Activated CD4-positive, alpha-beta T cell treated with anti-CD3 and anti-CD28 coated beads, Interleukin-2, amount 10 ng/mL, durations not matched to agents 7 days and 5 days (primary cell): ENCODE data around the gene SNAI1. TPM values are rescaled to one million over a fixed set of nuclear protein-coding genes. Genes with fewer than 3 reads are reported as not detected.

Source experiments
- total RNA-seq, 2 experiments: library from RNA; stranded (reverse); gene quantifications; one replicate each; pipeline ENCODE4 v1.2.3, GENCODE V29; 2021

Gene SNAI1
- total RNA-seq, 2 experiments from 2014 or later: 0.15 TPM; not detected in 1

Other genes starting within 250 kb of the SNAI1 start
- gene SLC9A8, start 170.2 kb upstream of the SNAI1 start, total RNA-seq: 10 to 100 TPM; 21.4 to 23.1 TPM
- 1 to 10 TPM; 7.4 to 8.2 TPM for gene SPATA2, start 67.5 kb upstream of the SNAI1 start, total RNA-seq
- 10 to 100 TPM; 55.8 to 59.5 TPM for gene RNF114, start 46.6 kb upstream of the SNAI1 start, total RNA-seq
- gene UBE2V1, start 130.2 kb downstream of the SNAI1 start, total RNA-seq: 100 to 1,000 TPM; 111 to 144 TPM
- gene PEDS1, start 170.7 kb downstream of the SNAI1 start, total RNA-seq: 10 to 100 TPM; 27.9 to 31.3 TPM
- gene CEBPB, start 207.8 kb downstream of the SNAI1 start, total RNA-seq: 10 to 100 TPM; 17.9 to 24.1 TPM